ENCODE data around the gene TSFM. TPM values are rescaled to one million over a fixed set of nuclear protein-coding genes. Genes with fewer than 3 reads are reported as not detected.
"Not testable (repeated sequence)": the region's sequence is repeated elsewhere in the genome, so short reads cannot be mapped to it uniquely, and the experiment has no call there.

TSFM gene
- polyA plus RNA-seq, 3 donors: 38.7 to 46.9 (median 45.0) TPM

GRCh38 chr12:57811028-57811755, 28.6 kb downstream of the TSFM start:
- DNase-seq: no peak

GRCh38 chr12:57813111-57813970, 30.8 kb downstream of the TSFM start:
- no peak for DNase-seq

GRCh38 chr12:57813971-57814772, 31.6 kb downstream of the TSFM start:
- DNase-seq: no peak

- no peak for DNase-seq
Measured at GRCh38 chr12:57815177-57816000, 32.8 kb downstream of the TSFM start.

- no peak for DNase-seq
Measured at GRCh38 chr12:57816001-57816854, 33.6 kb downstream of the TSFM start.

- DNase-seq: no peak
Measured at GRCh38 chr12:57816855-57817151, 34.2 kb downstream of the TSFM start.

GRCh38 chr12:57817261-57817989, 34.8 kb downstream of the TSFM start:
- DNase-seq: no peak

- DNase-seq: not testable (repeated sequence)
Measured at GRCh38 chr12:57817990-57818331, 35.4 kb downstream of the TSFM start.

- DNase-seq: not testable (repeated sequence)
Measured at GRCh38 chr12:57820119-57820518, 37.5 kb downstream of the TSFM start.

GRCh38 chr12:57821015-57821414, 38.4 kb downstream of the TSFM start:
- DNase-seq: not testable (repeated sequence)

GRCh38 chr12:57821474-57822214, 39.1 kb downstream of the TSFM start:
- DNase-seq: no peak

GRCh38 chr12:57822392-57823130, 40.0 kb downstream of the TSFM start:
- DNase-seq: no peak

GRCh38 chr12:57823131-57823907, 40.7 kb downstream of the TSFM start:
- DNase-seq: no peak

- no peak for DNase-seq
Measured at GRCh38 chr12:57823908-57824640, 41.5 kb downstream of the TSFM start.

- no peak for DNase-seq
Measured at GRCh38 chr12:57825451-57825850, 42.9 kb downstream of the TSFM start.

GRCh38 chr12:57826400-57826799, 43.8 kb downstream of the TSFM start:
- no peak for DNase-seq

GRCh38 chr12:57826966-57827365, 44.4 kb downstream of the TSFM start:
- DNase-seq: no peak

Measured in renal pelvis (tissue), 4 donors.